Left ventricle myocardium inferior (tissue), 1 donor: ENCODE measurements around the gene GREM2. TPM values are rescaled to one million over a fixed set of nuclear protein-coding genes. Genes with fewer than 3 reads are reported as not detected.

Source experiments
- DNase-seq: peaks from one replicate; pipeline ENCODE4 v3.0.0-alpha.2; 2020
- H3K27ac ChIP-seq: fragments of 200-600 bp; replicated peaks from 2 replicates; pipeline ENCODE4 v1.8.0; 2021
- H3K27me3 ChIP-seq: fragments of 200-600 bp; 2 replicates; pipeline ENCODE4 v1.8.0; 2021; ENCODE audit warnings: low read depth
- H3K36me3 ChIP-seq: fragments of 200-600 bp; 2 replicates; pipeline ENCODE4 v1.8.0; 2021
- H3K4me1 ChIP-seq: fragments of 200-600 bp; 2 replicates; pipeline ENCODE4 v1.8.0; 2021
- H3K4me3 ChIP-seq: fragments of 200-600 bp; 2 replicates; pipeline ENCODE4 v1.8.0; 2021; ENCODE audit warnings: mild to moderate bottlenecking, moderate library complexity
- H3K9me3 ChIP-seq: fragments of 200-600 bp; replicated peaks from 2 replicates; pipeline ENCODE4 v1.8.0; 2021
- intact Hi-C: fragments of 100-400 bp; cut with micrococcal nuclease; formaldehyde crosslinking; loops from one replicate; pipeline ENCODE4 v1.11.0; 2022
- total RNA-seq: library from RNA; stranded (reverse); fragmentation: NEBNext Ultra II Directional; extraction: Animal tissue kit (Norgen Biotek cat#: 25700); gene quantifications from one replicate; pipeline ENCODE4 v1.2.1, GENCODE V29; 2021
- TF ChIP-seq, protein P1 (sequence below): fragments of 200-600 bp; IDR thresholded peaks from 2 replicates; pipeline ENCODE4 v1.8.0; 2021; ENCODE audit warnings: antibody characterized with exemption, mild to moderate bottlenecking, borderline replicate concordance
- donor health status: DM: no; HTN: yes; CAD: no; lungs with severe emphysema.

GREM2 gene
- total RNA-seq, 1 donor from 2014 or later, result not detected

GRCh38 chr1:240526312-240526711, 85.6 kb downstream of the GREM2 start:
- no peaks in the 10 kb centered on the region for H3K27me3 ChIP-seq
- H3K36me3 ChIP-seq, result no peaks in the 10 kb centered on the region
- H3K9me3 ChIP-seq, result no peaks in the 10 kb centered on the region
- no peak overlapping the region for H3K27ac ChIP-seq
- TF ChIP-seq, protein P1, sequence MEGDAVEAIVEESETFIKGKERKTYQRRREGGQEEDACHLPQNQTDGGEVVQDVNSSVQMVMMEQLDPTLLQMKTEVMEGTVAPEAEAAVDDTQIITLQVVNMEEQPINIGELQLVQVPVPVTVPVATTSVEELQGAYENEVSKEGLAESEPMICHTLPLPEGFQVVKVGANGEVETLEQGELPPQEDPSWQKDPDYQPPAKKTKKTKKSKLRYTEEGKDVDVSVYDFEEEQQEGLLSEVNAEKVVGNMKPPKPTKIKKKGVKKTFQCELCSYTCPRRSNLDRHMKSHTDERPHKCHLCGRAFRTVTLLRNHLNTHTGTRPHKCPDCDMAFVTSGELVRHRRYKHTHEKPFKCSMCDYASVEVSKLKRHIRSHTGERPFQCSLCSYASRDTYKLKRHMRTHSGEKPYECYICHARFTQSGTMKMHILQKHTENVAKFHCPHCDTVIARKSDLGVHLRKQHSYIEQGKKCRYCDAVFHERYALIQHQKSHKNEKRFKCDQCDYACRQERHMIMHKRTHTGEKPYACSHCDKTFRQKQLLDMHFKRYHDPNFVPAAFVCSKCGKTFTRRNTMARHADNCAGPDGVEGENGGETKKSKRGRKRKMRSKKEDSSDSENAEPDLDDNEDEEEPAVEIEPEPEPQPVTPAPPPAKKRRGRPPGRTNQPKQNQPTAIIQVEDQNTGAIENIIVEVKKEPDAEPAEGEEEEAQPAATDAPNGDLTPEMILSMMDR, result no peak
- H3K4me3 ChIP-seq, result no peak overlapping the region
- intact Hi-C loops, result no loop called here
- DNase-seq, result no peak
- peaks cover 8% of the 10 kb centered on the region for H3K4me1 ChIP-seq

DNA sequence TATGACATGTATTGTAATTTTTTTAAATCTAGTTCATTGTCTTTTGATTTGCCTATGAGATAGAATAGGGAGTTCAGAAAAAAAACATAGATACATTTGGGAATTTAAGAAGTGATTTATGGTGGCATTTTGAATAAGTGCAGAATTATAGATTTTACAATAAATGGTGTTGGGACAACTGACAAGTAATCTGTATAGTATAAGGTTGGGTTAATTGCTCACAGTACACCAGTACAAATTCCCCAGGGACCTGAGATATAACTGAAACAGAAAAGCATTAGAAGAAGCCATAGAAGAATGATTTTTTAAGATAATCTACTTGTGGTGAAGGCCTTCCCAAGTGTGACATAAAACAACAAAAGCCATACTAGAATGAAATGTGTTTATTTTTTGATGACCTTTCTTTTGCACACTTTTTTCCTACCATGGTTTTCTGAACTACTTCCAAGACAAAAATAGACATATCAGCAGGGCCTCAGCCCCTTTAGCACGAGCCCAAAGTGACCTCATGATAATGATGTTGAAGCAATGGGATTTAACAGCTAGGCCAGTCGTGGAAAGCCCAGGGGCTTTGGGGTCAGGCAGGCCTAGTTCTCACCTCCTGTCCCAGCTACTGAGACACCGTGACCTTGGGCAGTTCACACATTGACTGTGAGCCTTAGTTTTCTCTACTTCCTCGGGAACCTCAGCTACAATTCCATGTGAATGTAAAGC, 87.4 kb downstream of the GREM2 start:
- no peaks in the 10 kb centered on the region for H3K36me3 ChIP-seq
- no peaks in the 10 kb centered on the region for H3K27me3 ChIP-seq
- intact Hi-C loops, result no loop called here
- no peak for DNase-seq
- H3K4me1 ChIP-seq, result peaks cover 8% of the 10 kb centered on the region
- no peaks in the 10 kb centered on the region for H3K9me3 ChIP-seq
- TF ChIP-seq, protein P1, result no peak
- no peak overlapping the region for H3K4me3 ChIP-seq
- no peak overlapping the region for H3K27ac ChIP-seq

GRCh38 chr1:240522122-240522822, 89.7 kb downstream of the GREM2 start:
- intact Hi-C loops, result no loop called here
- no peaks in the 10 kb centered on the region for H3K9me3 ChIP-seq
- no peaks in the 10 kb centered on the region for H3K27me3 ChIP-seq
- H3K4me3 ChIP-seq, result no peak overlapping the region
- TF ChIP-seq, protein P1, result no peak
- no peak for DNase-seq
- H3K36me3 ChIP-seq, result no peaks in the 10 kb centered on the region
- H3K27ac ChIP-seq, result no peak overlapping the region
- H3K4me1 ChIP-seq, result peaks cover 8% of the 10 kb centered on the region

DNA sequence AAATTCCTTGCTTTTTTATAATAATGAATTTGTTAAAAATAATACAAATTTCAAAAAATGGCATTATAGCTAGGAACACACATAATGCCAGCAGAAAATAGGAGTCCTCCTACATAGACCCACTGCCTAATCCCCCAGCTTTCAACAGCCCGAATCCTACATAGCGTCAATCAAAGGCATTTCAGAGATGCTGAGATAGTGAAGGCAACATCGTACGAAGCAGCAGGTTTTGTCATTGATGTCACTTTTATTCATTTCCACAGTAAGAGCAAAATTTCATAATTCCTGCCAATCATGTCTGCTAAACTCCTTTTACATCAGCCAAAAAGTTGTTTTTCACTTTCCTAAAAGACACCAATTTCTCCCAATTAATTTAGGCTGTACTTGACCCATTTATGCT, 94.1 kb downstream of the GREM2 start:
- Histone ChIP-seq H3K27me3 (no peaks in the 10 kb centered on the region), H3K27ac (no peak overlapping the region), H3K4me1 (no peaks in the 10 kb centered on the region), H3K36me3 (no peaks in the 10 kb centered on the region), H3K9me3 (no peaks in the 10 kb centered on the region), H3K4me3 (no peak overlapping the region)
- no peak for DNase-seq
- TF ChIP-seq, protein P1, result no peak
- intact Hi-C loops, result no loop called here

DNA sequence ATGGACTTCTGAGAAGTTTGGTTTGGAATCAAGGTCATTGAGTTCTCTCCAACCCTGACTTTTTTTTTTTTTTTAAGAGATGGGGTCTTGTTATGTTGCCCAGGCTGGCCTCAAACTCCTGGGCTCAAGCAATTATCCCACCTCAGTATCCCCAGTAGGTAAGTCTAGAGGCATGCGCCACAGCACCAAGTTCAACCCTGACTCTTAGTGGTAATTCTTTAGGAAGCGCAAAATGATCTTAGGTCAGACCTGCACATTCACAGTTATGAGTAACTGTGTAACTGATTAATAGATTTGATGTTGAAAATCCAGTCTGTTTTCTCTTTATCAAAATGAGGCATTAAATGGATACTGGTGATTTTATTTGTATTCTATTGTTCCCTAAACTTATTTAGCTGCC, 95.9 kb downstream of the GREM2 start:
- Histone ChIP-seq H3K9me3 (no peaks in the 10 kb centered on the region), H3K36me3 (no peaks in the 10 kb centered on the region), H3K4me3 (no peak overlapping the region), H3K27me3 (no peaks in the 10 kb centered on the region), H3K4me1 (no peaks in the 10 kb centered on the region), H3K27ac (no peak overlapping the region)
- TF ChIP-seq, protein P1, result no peak
- intact Hi-C loops, result no loop called here
- DNase-seq, result no peak
